ENCODE measurements around the gene ARMC3.

ARMC3 gene, protein sequence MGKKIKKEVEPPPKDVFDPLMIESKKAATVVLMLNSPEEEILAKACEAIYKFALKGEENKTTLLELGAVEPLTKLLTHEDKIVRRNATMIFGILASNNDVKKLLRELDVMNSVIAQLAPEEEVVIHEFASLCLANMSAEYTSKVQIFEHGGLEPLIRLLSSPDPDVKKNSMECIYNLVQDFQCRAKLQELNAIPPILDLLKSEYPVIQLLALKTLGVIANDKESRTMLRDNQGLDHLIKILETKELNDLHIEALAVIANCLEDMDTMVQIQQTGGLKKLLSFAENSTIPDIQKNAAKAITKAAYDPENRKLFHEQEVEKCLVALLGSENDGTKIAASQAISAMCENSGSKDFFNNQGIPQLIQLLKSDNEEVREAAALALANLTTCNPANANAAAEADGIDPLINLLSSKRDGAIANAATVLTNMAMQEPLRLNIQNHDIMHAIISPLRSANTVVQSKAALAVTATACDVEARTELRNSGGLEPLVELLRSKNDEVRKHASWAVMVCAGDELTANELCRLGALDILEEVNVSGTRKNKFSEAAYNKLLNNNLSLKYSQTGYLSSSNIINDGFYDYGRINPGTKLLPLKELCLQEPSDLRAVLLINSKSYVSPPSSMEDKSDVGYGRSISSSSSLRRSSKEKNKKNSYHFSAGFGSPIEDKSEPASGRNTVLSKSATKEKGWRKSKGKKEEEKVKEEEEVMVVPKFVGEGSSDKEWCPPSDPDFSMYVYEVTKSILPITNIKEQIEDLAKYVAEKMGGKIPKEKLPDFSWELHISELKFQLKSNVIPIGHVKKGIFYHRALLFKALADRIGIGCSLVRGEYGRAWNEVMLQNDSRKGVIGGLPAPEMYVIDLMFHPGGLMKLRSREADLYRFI

DNA sequence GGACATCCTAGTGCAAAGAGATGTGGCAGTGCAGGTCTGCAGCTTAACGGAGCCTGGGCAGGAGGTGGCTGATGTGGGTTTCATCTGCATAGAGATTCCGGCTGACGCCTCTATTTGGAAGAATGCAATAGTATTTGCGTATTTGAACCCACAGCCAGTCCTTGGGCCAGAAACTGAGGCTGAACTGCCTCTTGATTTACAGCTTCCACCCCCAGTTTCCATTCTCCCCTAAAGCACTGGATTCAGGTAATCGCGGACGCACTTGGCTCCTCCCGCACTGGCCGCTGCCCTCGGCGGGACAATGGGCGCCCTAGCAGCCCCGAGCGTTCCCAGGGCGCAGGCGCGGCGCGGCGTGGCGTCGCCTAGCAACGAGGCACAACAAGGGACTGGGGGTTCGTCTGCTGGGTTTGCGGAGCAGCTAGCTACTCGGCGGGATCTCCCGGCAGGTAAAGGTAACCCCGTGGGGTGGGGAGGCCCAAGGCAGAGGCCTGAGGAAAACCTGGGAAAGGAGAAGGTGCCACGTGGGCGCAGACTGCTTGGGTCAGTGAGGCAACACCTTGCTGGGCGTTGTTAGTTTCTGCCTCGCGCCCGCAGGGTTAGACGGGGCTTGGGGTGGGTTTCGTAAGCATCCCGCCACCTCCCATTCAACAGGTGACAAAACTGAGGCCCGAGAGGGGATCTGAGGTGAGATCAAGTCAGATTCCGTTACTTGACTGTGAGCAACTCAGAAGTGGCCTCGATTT, at the start of gene ARMC3:
ARMC3 (plus strand) TSS at position 393 of the 743 bp plus-strand sequence. CDS start 3,944 bp downstream, outside the sequence.
- H3K4me3 ChIP-seq (ENCODE audit: low read depth, low read length), result peak within 1 kb of the TSS; percentile 53
- no peak for DNase-seq (ENCODE audit: low read depth)
- TF ChIP-seq, protein P1, sequence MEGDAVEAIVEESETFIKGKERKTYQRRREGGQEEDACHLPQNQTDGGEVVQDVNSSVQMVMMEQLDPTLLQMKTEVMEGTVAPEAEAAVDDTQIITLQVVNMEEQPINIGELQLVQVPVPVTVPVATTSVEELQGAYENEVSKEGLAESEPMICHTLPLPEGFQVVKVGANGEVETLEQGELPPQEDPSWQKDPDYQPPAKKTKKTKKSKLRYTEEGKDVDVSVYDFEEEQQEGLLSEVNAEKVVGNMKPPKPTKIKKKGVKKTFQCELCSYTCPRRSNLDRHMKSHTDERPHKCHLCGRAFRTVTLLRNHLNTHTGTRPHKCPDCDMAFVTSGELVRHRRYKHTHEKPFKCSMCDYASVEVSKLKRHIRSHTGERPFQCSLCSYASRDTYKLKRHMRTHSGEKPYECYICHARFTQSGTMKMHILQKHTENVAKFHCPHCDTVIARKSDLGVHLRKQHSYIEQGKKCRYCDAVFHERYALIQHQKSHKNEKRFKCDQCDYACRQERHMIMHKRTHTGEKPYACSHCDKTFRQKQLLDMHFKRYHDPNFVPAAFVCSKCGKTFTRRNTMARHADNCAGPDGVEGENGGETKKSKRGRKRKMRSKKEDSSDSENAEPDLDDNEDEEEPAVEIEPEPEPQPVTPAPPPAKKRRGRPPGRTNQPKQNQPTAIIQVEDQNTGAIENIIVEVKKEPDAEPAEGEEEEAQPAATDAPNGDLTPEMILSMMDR (IDR thresholded peaks at IDR 0.05; ENCODE audit: low read depth, low read length, missing control alignments), result no peak

DNA sequence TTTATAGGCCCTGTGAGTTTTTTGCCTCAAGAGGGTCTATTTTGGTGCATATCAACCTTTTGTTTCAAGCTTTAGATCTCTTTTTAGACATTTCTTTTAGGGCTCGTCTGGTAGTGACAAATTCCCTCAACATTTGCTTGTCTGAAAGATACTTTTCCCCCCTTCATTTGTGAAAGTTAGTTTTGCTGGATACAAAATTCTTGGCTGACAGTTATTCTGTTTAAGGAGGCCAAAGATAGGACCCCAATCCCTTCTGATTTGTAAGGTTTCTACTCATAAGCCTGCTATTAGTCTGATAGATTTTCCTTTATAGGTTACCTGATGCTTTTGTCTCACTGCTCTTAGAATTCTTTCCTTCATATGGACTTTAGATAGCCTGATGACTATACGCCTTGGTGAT, 36.1 kb upstream of the ARMC3 start:
- TF ChIP-seq, protein P1 (IDR thresholded peaks at IDR 0.05; ENCODE audit: low read depth, low read length, missing control alignments), result no peak
- DNase-seq (ENCODE audit: low read depth), result no peak
- H3K4me3 ChIP-seq (ENCODE audit: low read depth, low read length), result no peak overlapping the region

DNA sequence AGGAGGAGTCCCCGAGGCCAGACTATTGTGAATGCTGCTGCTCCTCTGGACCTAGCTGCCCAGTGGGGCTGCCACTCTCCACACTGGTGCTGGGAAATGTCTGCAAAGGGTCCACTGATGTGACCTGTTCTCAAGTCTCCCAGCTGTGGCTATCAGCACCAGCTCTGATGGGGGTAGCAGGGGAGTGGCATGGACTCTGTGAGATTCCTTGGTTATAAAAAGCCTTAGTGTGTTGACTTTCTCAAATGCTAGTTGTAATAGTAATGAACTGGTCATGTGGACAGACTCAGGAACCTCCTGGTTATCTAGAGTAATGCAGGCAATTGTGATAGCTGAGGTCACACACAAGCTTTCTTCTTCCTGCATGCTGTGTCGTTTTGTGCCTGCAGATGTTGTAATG, 34.1 kb upstream of the ARMC3 start:
- H3K4me3 ChIP-seq (ENCODE audit: low read depth, low read length), result no peak overlapping the region
- TF ChIP-seq, protein P1 (IDR thresholded peaks at IDR 0.05; ENCODE audit: low read depth, low read length, missing control alignments), result no peak
- no peak for DNase-seq (ENCODE audit: low read depth)

DNA sequence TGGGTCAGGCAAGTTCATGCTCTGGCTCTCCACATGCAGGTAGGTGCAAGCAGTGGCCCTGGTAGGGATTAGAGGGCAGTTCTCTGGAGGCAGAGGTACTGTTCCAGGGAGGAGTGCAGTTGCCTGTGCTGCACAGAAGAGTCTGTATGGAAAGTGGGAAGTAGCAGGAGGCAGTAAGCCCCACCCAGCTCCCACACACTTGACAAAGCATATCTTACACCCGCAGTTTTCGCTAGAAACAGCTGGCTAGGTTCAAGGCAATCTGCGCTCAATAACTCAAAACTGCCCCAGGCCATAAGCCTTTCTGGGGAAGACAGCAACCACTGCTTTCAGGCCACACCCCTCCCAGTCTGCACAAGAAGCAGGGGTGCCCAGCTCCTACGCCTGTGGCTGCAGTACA, 33.1 kb upstream of the ARMC3 start:
- TF ChIP-seq, protein P1 (IDR thresholded peaks at IDR 0.05; ENCODE audit: low read depth, low read length, missing control alignments), result no peak
- DNase-seq (ENCODE audit: low read depth), result no peak
- H3K4me3 ChIP-seq (ENCODE audit: low read depth, low read length), result no peak overlapping the region

DNA sequence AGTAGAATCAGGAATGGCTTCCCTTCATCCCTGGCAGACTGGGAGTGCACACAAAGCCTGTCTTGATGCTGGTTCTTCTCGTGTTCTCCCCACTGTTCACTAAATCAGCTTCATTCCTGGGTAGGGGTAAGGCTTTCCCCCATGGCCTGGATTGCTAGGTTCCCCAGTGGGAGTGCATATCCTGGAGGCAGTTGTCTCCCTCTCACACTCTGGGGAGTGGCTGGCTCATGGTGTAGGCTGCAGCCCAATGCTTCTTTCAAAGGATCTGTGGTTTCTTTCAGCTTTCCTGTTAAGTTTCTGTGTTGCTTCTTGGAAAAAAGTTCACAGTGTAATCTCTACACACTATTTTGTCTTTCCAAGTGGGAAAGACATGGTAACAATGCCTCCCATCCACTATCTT, 32.6 kb upstream of the ARMC3 start:
- H3K4me3 ChIP-seq (ENCODE audit: low read depth, low read length), result no peak overlapping the region
- TF ChIP-seq, protein P1 (IDR thresholded peaks at IDR 0.05; ENCODE audit: low read depth, low read length, missing control alignments), result no peak
- DNase-seq (ENCODE audit: low read depth), result no peak

DNA sequence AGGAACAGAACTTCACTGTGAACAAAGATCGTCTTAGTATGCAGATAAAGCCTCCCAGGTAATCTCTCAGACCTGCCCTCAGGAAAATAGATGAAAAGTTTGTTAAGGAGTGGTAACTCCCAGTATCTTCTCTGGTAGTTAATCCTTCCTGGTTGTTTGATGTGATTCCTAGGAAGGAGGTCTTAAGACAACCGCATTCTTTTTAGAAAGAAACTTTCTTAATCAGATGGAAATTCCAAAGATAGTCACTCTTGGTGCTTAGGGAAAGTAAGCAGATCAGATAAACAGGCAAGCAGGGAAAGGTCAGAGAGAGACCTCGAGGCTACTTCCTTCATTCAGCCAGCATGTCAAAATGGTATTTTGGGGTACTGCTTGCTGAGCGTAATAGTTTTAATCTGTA, 30.5 kb upstream of the ARMC3 start:
- TF ChIP-seq, protein P1 (IDR thresholded peaks at IDR 0.05; ENCODE audit: low read depth, low read length, missing control alignments), result no peak
- no peak overlapping the region for H3K4me3 ChIP-seq (ENCODE audit: low read depth, low read length)
- DNase-seq (ENCODE audit: low read depth), result no peak

Data from GM12864 (cell line).